Ovary (tissue), 9 donors: ENCODE measurements around the gene OGFOD2. TPM values are rescaled to one million over a fixed set of nuclear protein-coding genes. Genes with fewer than 3 reads are reported as not detected.

Experiments
- DNase-seq, 5 donors: peaks; one replicate each; pipeline ENCODE4 v3.0.0-alpha.2; 2019 to 2020
- H3K27ac ChIP-seq, 2 donors: fragments of 200-600 bp; one replicate each; pipeline versions ENCODE4 v1.5.1 to v1.8.0; 2019 to 2022
- H3K27me3 ChIP-seq: fragments of 200-600 bp; one replicate; pipeline ENCODE4 v1.8.0; 2022
- H3K36me3 ChIP-seq: fragments of 200-600 bp; sonication (generic); one replicate; pipeline ENCODE4 v1.5.1; 2019
- H3K4me1 ChIP-seq: one replicate; pipeline ENCODE4 v1.8.1; 2013; ENCODE audit warnings: mild to moderate bottlenecking, moderate library complexity; ENCODE audit not compliant: insufficient read depth
- H3K4me3 ChIP-seq: fragments of 200-600 bp; sonication (generic); one replicate; pipeline ENCODE4 v1.5.1; 2017
- H3K9me3 ChIP-seq, 2 donors: fragments of 200-600 bp in 1 of 2; sonication (generic) in 1 of 2; one replicate each; pipeline versions ENCODE4 v1.5.1 to v1.8.1; 2013 to 2019; ENCODE audit warnings: mild to moderate bottlenecking in 1 of 2, moderate library complexity in 1 of 2
- CTCF ChIP-seq, 3 donors: fragments of 450-650 bp in 2 of 3; fragments of 200-600 bp in 1 of 3; IDR thresholded peaks; one replicate each; pipeline versions ENCODE4 v1.5.1 to v1.8.0; 2016 to 2022; ENCODE audit warnings: antibody characterized with exemption in 3 of 3, mild to moderate bottlenecking in 1 of 3
- EP300 ChIP-seq: sonication (generic); formaldehyde crosslinking; IDR thresholded peaks from one replicate; pipeline ENCODE4 v1.6.1; 2017; ENCODE audit warnings: antibody characterized with exemption
- POLR2A ChIP-seq: fragments of 450-650 bp; IDR thresholded peaks from one replicate; pipeline ENCODE4 v1.6.1; 2017; ENCODE audit warnings: antibody characterized with exemption, mild to moderate bottlenecking, moderate library complexity
- WGBS, 3 donors: extraction: QIAGEN DNeasy Blood & Tissue Kit in 1 of 3; methylation state at CpG; one replicate each; pipeline versions ENCODE4 v1.1.5 to v1.1.7; 2013 to 2017; 5-methylcytosine and 5-hydroxymethylcytosine counted together
- intact Hi-C, 4 donors: fragments of 100-400 bp; cut with DNase I; formaldehyde crosslinking; loops; one replicate each; pipeline versions ENCODE4 v1.11.0 to v1.15.1; 2022 to 2023
- polyA plus RNA-seq, 2 donors: library from polyadenylated mRNA; stranded (reverse); fragments of 200-250 nt in 1 of 2; fragments of 350-450 nt in 1 of 2; fragmentation: Illumina TruSeq in 1 of 2; extraction: RNeasy Lipid Tissue Mini Kit (QIAGEN cat#74804) in 1 of 2; gene quantifications; one replicate each; pipeline ENCODE4 v1.2.3, GENCODE V29; 2013 to 2014
- total RNA-seq, 7 donors: library from RNA; depleted of rRNA in 2 of 7; stranded (reverse); fragments of >200 nt in 2 of 7; fragmentation: NEBNext Ultra II Directional in 3 of 7; extraction: Animal tissue kit (Norgen Biotek cat#: 25700) in 3 of 7; gene quantifications; one replicate each; pipeline versions ENCODE4 v1.1.0 to v1.2.4, GENCODE V29; 2016 to 2023
- donor health status: DM: no; HTN: no; CAD: no; lungs with moderate emphysema.
- donor health status: DM: no; HTN: no; CAD: no.
- donor health status: Bipolar disorder and iron deficiency.
- donor health status: DM: yes; HTN: yes; CAD: no.
- donor health status: DM: no; HTN: no; CAD: no.
- donor health status: DM: yes; HTN: yes; CAD: no.

OGFOD2 gene
- total and polyA plus RNA-seq, 9 donors = 1.4 to 17.6 (median 16.8) TPM

- no peaks in the 10 kb centered on the region for H3K4me1 ChIP-seq
- no peak for TF ChIP-seq EP300
- TF ChIP-seq CTCF (IDR thresholded peaks at IDR 0.05) = no peak
- TF ChIP-seq POLR2A = no peak
- intact Hi-C loops = no loop called here
- no peaks in the 10 kb centered on the region for H3K9me3 ChIP-seq
- no peak for DNase-seq
- H3K27me3 ChIP-seq = no peaks in the 10 kb centered on the region
- H3K4me3 ChIP-seq = no peak overlapping the region
- no peaks in the 10 kb centered on the region for H3K36me3 ChIP-seq
- H3K27ac ChIP-seq = no peak overlapping the region
- WGBS, 3 donors = 90 to 92% (median 90%) methylated on average over 4 of the region's 4 CpGs
Observed at GRCh38 chr12:122998316-122998715, 23.3 kb downstream of the OGFOD2 start.

GRCh38 chr12:122999196-122999946, 24.3 kb downstream of the OGFOD2 start:
- Histone ChIP-seq H3K9me3 (no peaks in the 10 kb centered on the region), H3K27me3 (no peaks in the 10 kb centered on the region), H3K4me1 (no peaks in the 10 kb centered on the region), H3K27ac (no peak overlapping the region), H3K36me3 (no peaks in the 10 kb centered on the region), H3K4me3 (no peak overlapping the region)
- TF ChIP-seq POLR2A (no peak), CTCF (IDR thresholded peaks at IDR 0.05) (no peak), EP300 (no peak)
- DNase-seq = no peak
- intact Hi-C loops = no loop called here
- WGBS, 3 donors = 76 to 79% (median 77%) methylated on average over 8 of the region's 8 CpGs

GRCh38 chr12:122999986-123000420, 25.0 kb downstream of the OGFOD2 start:
- Histone ChIP-seq H3K4me3 (no peak overlapping the region), H3K27me3 (no peaks in the 10 kb centered on the region), H3K36me3 (no peaks in the 10 kb centered on the region), H3K9me3 (no peaks in the 10 kb centered on the region), H3K27ac (no peak overlapping the region), H3K4me1 (no peaks in the 10 kb centered on the region)
- DNase-seq = no peak
- WGBS, 3 donors = 60 to 69% (median 68%) methylated on average over 20 of the region's 20 CpGs
- no peak for TF ChIP-seq CTCF (IDR thresholded peaks at IDR 0.05)
- TF ChIP-seq EP300 = no peak
- no peak for TF ChIP-seq POLR2A
- intact Hi-C loops = no loop called here

GRCh38 chr12:123000578-123000977, 25.5 kb downstream of the OGFOD2 start:
- DNase-seq = no peak
- 93 to 94% (median 94%) methylated on average over 9 to 10 of the region's 10 CpGs for WGBS, 3 donors
- H3K36me3 ChIP-seq = no peaks in the 10 kb centered on the region
- no peaks in the 10 kb centered on the region for H3K27me3 ChIP-seq
- no peaks in the 10 kb centered on the region for H3K4me1 ChIP-seq
- no peak overlapping the region for H3K27ac ChIP-seq
- H3K4me3 ChIP-seq = no peak overlapping the region
- H3K9me3 ChIP-seq = no peaks in the 10 kb centered on the region
- TF ChIP-seq EP300 (no peak), CTCF (IDR thresholded peaks at IDR 0.05) (no peak), POLR2A (no peak)
- intact Hi-C loops = no loop called here
